ENCODE results near the gene MSRB1. TPM values are rescaled to one million over a fixed set of nuclear protein-coding genes. Genes with fewer than 3 reads are reported as not detected.
A peak's percentile ranks its signal among the peaks of the same experiment; 100 is the strongest.

The MSRB1 gene
- total and polyA plus RNA-seq, 2 of the 13 experiments (the other 11 are each of a cell fraction or from before 2014, with no cell fraction given) = 32.1 to 75.4 TPM

- peak; percentile 93 for TF ChIP-seq CREB1 (IDR thresholded peaks at IDR 0.05)
- TF ChIP-seq CREB1 (CRISPR knock-in tag; IDR thresholded peaks at IDR 0.05) = peak; percentile 97
- no peak for TF ChIP-seq JUND (CRISPR knock-in tag; IDR thresholded peaks at IDR 0.05)
- no peak for TF ChIP-seq MBNL3 (CRISPR knock-in tag; conservative IDR thresholded peaks at IDR 0.05)
- no peak for TF ChIP-seq TBX3 (IDR thresholded peaks at IDR 0.05; ENCODE audit: borderline replicate concordance)
- no peak for TF ChIP-seq STAT5B (CRISPR knock-in tag; IDR thresholded peaks at IDR 0.05)
- peak; percentile 59; the same call in 1 of the 2 replicates for TF ChIP-seq ERF (CRISPR knock-in tag; IDR thresholded peaks at IDR 0.05)
- no peak for TF ChIP-seq ZNF318 (CRISPR knock-in tag; IDR thresholded peaks at IDR 0.05)
- TF ChIP-seq ZBTB26 (CRISPR knock-in tag; IDR thresholded peaks at IDR 0.05; ENCODE audit: borderline replicate concordance) = no peak; the same call in 1 of the 2 replicates
- TF ChIP-seq HIC2 (CRISPR knock-in tag; IDR thresholded peaks at IDR 0.05; ENCODE audit: low read depth) = no peak
- TF ChIP-seq SRSF1 (optimal IDR thresholded peaks at IDR 0.05; ENCODE audit: low read depth, low read length) = peak; percentile 47
Observed at GRCh38 chr16:1964506-1965395, 21.8 kb upstream of the MSRB1 start, which contains the start of gene RPS2 (continued).

All from HepG2 (cell line).